ENCODE data around the gene KCNQ5. TPM values are rescaled to one million over a fixed set of nuclear protein-coding genes. Genes with fewer than 3 reads are reported as not detected.
A peak's percentile ranks its signal among the peaks of the same experiment; 100 is the strongest.
"Not testable (repeated sequence)": the region's sequence is repeated elsewhere in the genome, so short reads cannot be mapped to it uniquely, and the experiment has no call there.

KCNQ5 gene
- total RNA-seq, 4 donors from 2014 or later, result 0.30 to 0.57 (median 0.42) TPM; not detected in 1

DNA sequence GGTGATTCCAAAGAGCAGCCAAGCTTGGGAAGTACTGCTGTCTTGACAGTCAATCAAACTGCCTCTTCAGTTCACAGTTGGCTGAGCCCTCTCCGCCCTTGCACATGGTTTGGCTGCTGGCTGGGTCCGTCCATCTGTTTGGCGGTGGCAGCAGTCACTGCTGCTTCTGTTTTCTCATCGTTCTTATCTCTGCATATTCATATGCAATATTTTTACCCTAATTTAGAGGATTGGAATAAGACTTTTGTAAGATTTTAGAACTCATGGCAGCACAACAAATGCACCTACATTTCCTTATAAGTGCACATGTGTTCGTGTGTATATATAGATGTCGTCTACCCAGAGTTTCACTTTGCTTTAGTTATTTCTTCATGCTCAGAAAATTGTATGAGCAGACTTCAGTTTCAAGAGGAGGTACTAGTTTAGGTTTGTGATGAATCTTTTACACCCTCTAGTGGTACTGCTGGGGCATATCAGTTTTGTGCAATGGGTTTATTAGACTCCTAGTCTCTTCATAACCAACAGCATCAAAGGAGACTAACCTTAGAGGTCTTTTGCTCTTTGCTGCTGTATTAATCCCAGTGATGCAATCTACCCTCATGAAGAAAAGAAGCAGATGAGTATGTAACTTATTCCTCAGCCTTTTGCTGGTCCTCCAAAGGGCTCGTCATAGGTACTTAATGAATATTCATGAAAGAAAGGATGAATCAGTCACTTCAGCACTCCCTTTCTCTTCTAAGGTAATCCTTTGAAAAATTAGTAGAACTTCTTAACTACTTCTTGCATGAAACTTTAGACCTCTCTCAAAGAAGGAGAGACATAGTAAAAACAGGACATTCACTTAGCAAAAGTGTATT lies 559.1 kb downstream of the KCNQ5 start:
- no peak for DNase-seq (ENCODE audit: low spot score in 2 of 2)
- Histone ChIP-seq H3K9me3 (no peaks in the 10 kb centered on the region), H3K27ac (no peak overlapping the region), H3K4me1 (peaks cover 5% of the 10 kb centered on the region), H3K36me3 (no peaks in the 10 kb centered on the region), H3K4me3 (peak overlapping the region; percentile 27), H3K27me3 (peaks cover 9% of the 10 kb centered on the region)
- TF ChIP-seq CTCF (IDR thresholded peaks at IDR 0.05), result peak; percentile 28 to 75
- no peak for TF ChIP-seq EP300 (IDR thresholded peaks at IDR 0.05)
- no peak for TF ChIP-seq POLR2A (IDR thresholded peaks at IDR 0.05)
- 17% methylated on average over 7 of the region's 7 CpGs for WGBS

DNA sequence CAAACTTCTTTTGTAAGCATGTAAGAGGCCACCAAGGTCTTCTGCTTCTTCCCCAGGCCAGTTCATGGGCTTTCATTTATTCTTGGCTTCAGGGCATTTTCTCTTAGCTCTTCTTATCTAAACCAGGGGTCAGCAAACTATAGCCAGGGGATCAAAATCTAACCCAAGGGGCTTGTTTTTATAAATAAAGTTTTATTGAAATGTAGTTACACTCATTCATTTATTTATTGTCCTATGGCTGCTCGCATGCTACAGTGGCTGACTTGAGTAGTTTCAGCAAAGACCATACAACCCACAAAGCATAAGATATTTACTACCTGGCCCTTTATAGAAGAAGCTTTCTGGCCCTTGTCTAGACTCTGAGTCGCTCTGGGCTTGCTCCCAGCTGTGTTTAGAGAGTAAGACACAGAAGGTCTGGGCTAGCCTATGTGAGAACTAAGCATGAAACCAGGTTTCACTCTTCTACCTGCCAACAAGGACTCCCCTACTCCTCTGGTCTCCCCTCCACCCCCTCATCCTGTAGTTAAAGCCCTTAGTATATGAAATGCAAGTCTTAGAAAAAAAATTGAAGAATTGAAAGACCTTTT lies 560.2 kb downstream of the KCNQ5 start:
- H3K9me3 ChIP-seq, result no peaks in the 10 kb centered on the region
- WGBS, result 72% methylated on average over 2 of the region's 2 CpGs
- H3K27me3 ChIP-seq, result peaks cover 4% of the 10 kb centered on the region
- H3K36me3 ChIP-seq, result no peaks in the 10 kb centered on the region
- no peak for DNase-seq (ENCODE audit: low spot score in 2 of 2)
- no peak for TF ChIP-seq CTCF (IDR thresholded peaks at IDR 0.05)
- no peak for TF ChIP-seq POLR2A (IDR thresholded peaks at IDR 0.05)
- no peak for TF ChIP-seq EP300 (IDR thresholded peaks at IDR 0.05)
- no peak for TF ChIP-seq POLR2AphosphoS5 (IDR thresholded peaks at IDR 0.05)
- H3K4me3 ChIP-seq, result no peak overlapping the region
- H3K27ac ChIP-seq, result no peak overlapping the region
- H3K4me1 ChIP-seq, result peaks cover 5% of the 10 kb centered on the region

DNA sequence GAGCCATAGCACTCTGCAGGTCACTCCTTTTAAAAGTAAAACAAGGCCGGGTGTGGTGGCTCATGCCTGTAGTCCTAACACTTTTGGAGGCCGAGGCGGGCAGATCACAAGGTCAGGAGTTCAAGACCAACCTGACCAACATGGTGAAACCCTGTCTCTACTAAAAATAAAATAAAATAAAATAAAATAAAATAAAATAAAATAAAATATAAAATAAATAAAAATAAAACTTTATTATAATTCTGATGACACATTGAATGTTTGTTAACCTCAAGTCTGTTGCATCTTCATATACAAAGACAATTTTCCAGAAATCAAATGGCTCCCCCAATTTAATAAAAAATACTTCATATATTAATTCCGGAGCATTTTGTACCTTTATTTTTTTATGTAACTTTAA lies 571.4 kb downstream of the KCNQ5 start:
- 97% methylated on average over 4 of the region's 4 CpGs for WGBS
- not testable (repeated sequence) for H3K27ac ChIP-seq, H3K4me1 ChIP-seq

GRCh38 chr6:73194744-73195143 lies 572.9 kb downstream of the KCNQ5 start:
- no peaks in the 10 kb centered on the region for H3K27me3 ChIP-seq
- H3K4me1 ChIP-seq, result no peaks in the 10 kb centered on the region
- H3K36me3 ChIP-seq, result no peaks in the 10 kb centered on the region
- 89% methylated on average over 7 of the region's 7 CpGs for WGBS
- DNase-seq (ENCODE audit: low spot score in 2 of 2), result no peak
- no peak overlapping the region for H3K27ac ChIP-seq
- H3K9me3 ChIP-seq, result no peaks in the 10 kb centered on the region
- H3K4me3 ChIP-seq, result no peak overlapping the region
- TF ChIP-seq EP300 (IDR thresholded peaks at IDR 0.05), result no peak
- no peak for TF ChIP-seq CTCF (IDR thresholded peaks at IDR 0.05)
- TF ChIP-seq POLR2AphosphoS5 (IDR thresholded peaks at IDR 0.05), result no peak
- no peak for TF ChIP-seq POLR2A (IDR thresholded peaks at IDR 0.05)

More for the DNA sequence above, 571.4 kb downstream of the KCNQ5 start:
- not testable (repeated sequence) for H3K36me3 ChIP-seq; DNase-seq (ENCODE audit: low spot score in 2 of 2); H3K9me3 ChIP-seq; H3K27me3 ChIP-seq; H3K4me3 ChIP-seq

DNA sequence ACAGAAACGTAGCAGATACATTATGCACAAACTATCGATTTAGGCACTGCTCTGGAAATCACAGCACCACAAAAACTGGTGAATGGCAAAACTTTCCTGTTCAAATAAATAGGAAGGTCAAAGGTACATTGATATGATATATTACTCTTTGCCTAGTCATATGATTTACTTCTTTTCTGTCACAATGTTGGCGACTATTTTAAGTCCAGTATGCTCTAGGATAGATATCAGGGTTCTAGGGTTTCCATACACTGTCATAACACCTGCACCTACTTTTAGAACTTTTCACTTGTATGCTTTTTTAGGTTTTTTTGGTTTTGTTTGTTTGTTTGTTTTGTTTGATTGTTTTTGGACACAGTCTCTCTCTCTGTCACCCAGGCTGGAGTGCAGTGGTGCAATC lies 578.4 kb downstream of the KCNQ5 start:
- Histone ChIP-seq H3K4me1 (no peaks in the 10 kb centered on the region), H3K27ac (no peak overlapping the region), H3K36me3 (no peaks in the 10 kb centered on the region), H3K27me3 (no peaks in the 10 kb centered on the region), H3K4me3 (no peak overlapping the region), H3K9me3 (no peaks in the 10 kb centered on the region)
- DNase-seq (ENCODE audit: low spot score in 2 of 2), result no peak
- no peak for TF ChIP-seq POLR2A (IDR thresholded peaks at IDR 0.05)
- TF ChIP-seq POLR2AphosphoS5 (IDR thresholded peaks at IDR 0.05), result no peak
- TF ChIP-seq EP300 (IDR thresholded peaks at IDR 0.05), result no peak
- no peak for TF ChIP-seq CTCF (IDR thresholded peaks at IDR 0.05)
- 86% methylated on average over 3 of the region's 3 CpGs for WGBS

Data from suprapubic skin (tissue), 4 donors.